Dermis microvascular lymphatic vessel endothelial cell (primary cell): ENCODE data around the gene NPTN. TPM values are rescaled to one million over a fixed set of nuclear protein-coding genes. Genes with fewer than 3 reads are reported as not detected.

Experiments used
- DNase-seq, 2 donors: peaks; one replicate each; pipeline versions ENCODE4 v3.0.0 to v3.0.0-alpha.2; 2010; ENCODE audit warnings: low read depth in 2 of 2
- total RNA-seq: library from RNA; depleted of rRNA; stranded (reverse); fragments of >200 nt; gene quantifications from 2 replicates; pipeline ENCODE4 v1.2.1, GENCODE V29; 2014

NPTN gene
- total RNA-seq, 1 donor from 2014 or later: 77.2 TPM

GRCh38 chr15:73632670-73633058 lies 525 bp downstream of the NPTN start:
- DNase-seq: peak in 1 of 2 donors; percentile 14

GRCh38 chr15:73631915-73632669 lies 1.1 kb downstream of the NPTN start:
- peak in 1 of 2 donors; percentile 25 for DNase-seq

GRCh38 chr15:73630921-73631362 lies 2.2 kb downstream of the NPTN start:
- peak in 1 of 2 donors; percentile 23 for DNase-seq

- DNase-seq: no peak
Measured at GRCh38 chr15:73629798-73630429, 3.3 kb downstream of the NPTN start.

- no peak for DNase-seq
Measured at GRCh38 chr15:73628976-73629797, 4.0 kb downstream of the NPTN start.

GRCh38 chr15:73628102-73628501 lies 5.1 kb downstream of the NPTN start:
- no peak for DNase-seq

GRCh38 chr15:73626072-73626471 lies 7.1 kb downstream of the NPTN start:
- DNase-seq: no peak

GRCh38 chr15:73624530-73624929 lies 8.7 kb downstream of the NPTN start:
- no peak for DNase-seq

GRCh38 chr15:73621286-73621826 lies 11.8 kb downstream of the NPTN start:
- DNase-seq: no peak

GRCh38 chr15:73620078-73620477 lies 13.1 kb downstream of the NPTN start:
- DNase-seq: no peak

- no peak for DNase-seq
Measured at GRCh38 chr15:73617913-73618312, 15.3 kb downstream of the NPTN start.

GRCh38 chr15:73617301-73617831 lies 15.8 kb downstream of the NPTN start:
- no peak for DNase-seq

- DNase-seq: no peak
Measured at GRCh38 chr15:73608941-73609340, 24.2 kb downstream of the NPTN start.

- no peak for DNase-seq
Measured at GRCh38 chr15:73608475-73608874, 24.7 kb downstream of the NPTN start.

GRCh38 chr15:73607843-73608242 lies 25.3 kb downstream of the NPTN start:
- DNase-seq: no peak

- no peak for DNase-seq
Measured at GRCh38 chr15:73607405-73607804, 25.8 kb downstream of the NPTN start.

GRCh38 chr15:73605759-73606436 lies 27.3 kb downstream of the NPTN start:
- no peak for DNase-seq

GRCh38 chr15:73604477-73604876 lies 28.7 kb downstream of the NPTN start:
- no peak for DNase-seq

- peak in 1 of 2 donors; percentile 19 for DNase-seq
Measured at GRCh38 chr15:73602992-73603391, 30.2 kb downstream of the NPTN start.

GRCh38 chr15:73602446-73602843 lies 30.7 kb downstream of the NPTN start:
- peak in 1 of 2 donors; percentile 76 for DNase-seq
